Suprapubic skin (tissue), 4 donors: ENCODE results near the gene SF3B2. TPM values are rescaled to one million over a fixed set of nuclear protein-coding genes. Genes with fewer than 3 reads are reported as not detected.

Experiments used
- DNase-seq, 2 donors: peaks; one replicate each; pipeline ENCODE4 v3.0.0-alpha.2; 2019; ENCODE audit warnings: low spot score in 2 of 2
- H3K27ac ChIP-seq: fragments of 200-600 bp; sonication (generic); one replicate; pipeline ENCODE4 v1.5.1; 2019
- H3K27me3 ChIP-seq: fragments of 200-600 bp; sonication (generic); one replicate; pipeline ENCODE4 v1.5.1; 2019
- H3K36me3 ChIP-seq: fragments of 200-600 bp; sonication (generic); one replicate; pipeline ENCODE4 v1.5.1; 2019
- H3K4me1 ChIP-seq: fragments of 200-600 bp; sonication (generic); one replicate; pipeline ENCODE4 v1.5.1; 2019
- H3K4me3 ChIP-seq: fragments of 200-600 bp; sonication (generic); one replicate; pipeline ENCODE4 v1.5.1; 2019; ENCODE audit warnings: mild to moderate bottlenecking
- H3K9me3 ChIP-seq: fragments of 200-600 bp; sonication (generic); one replicate; pipeline ENCODE4 v1.5.1; 2019
- CTCF ChIP-seq, 2 donors: fragments of 200-600 bp in 1 of 2; fragments of 450-650 bp in 1 of 2; sonication (generic) in 1 of 2; IDR thresholded peaks; one replicate each; pipeline ENCODE4 v1.5.1; 2016 to 2019; ENCODE audit warnings: antibody characterized with exemption in 2 of 2, mild to moderate bottlenecking in 1 of 2, moderate library complexity in 1 of 2
- EP300 ChIP-seq: sonication (generic); formaldehyde crosslinking; IDR thresholded peaks from one replicate; pipeline ENCODE4 v1.6.1; 2017; ENCODE audit warnings: antibody characterized with exemption
- POLR2A ChIP-seq, 2 donors: fragments of 450-650 bp; IDR thresholded peaks; one replicate each; pipeline ENCODE4 v1.6.1; 2017; ENCODE audit warnings: antibody characterized with exemption in 2 of 2, mild to moderate bottlenecking in 2 of 2, moderate library complexity in 2 of 2
- POLR2AphosphoS5 ChIP-seq, 3 donors: sonication (generic); formaldehyde crosslinking; IDR thresholded peaks; one replicate each; pipeline ENCODE4 v1.6.1; 2017; ENCODE audit warnings: antibody characterized with exemption in 3 of 3
- WGBS: methylation state at CpG from one replicate; pipeline ENCODE4 v1.1.5; 2018; 5-methylcytosine and 5-hydroxymethylcytosine counted together
- total RNA-seq, 4 donors: library from RNA; depleted of rRNA; stranded (reverse); fragments of >200 nt; gene quantifications; one replicate each; pipeline ENCODE4 v1.1.0, GENCODE V29; 2016

Gene SF3B2
- total RNA-seq, 4 donors from 2014 or later = 117 to 175 (median 149) TPM

GRCh38 chr11:66014804-66015453 is 37.2 kb upstream of the SF3B2 start:
- H3K4me1 ChIP-seq = peaks cover 18% of the 10 kb centered on the region
- no peak for DNase-seq
- H3K27ac ChIP-seq = no peak overlapping the region
- TF ChIP-seq POLR2A (IDR thresholded peaks at IDR 0.05) (no peak), POLR2AphosphoS5 (IDR thresholded peaks at IDR 0.05) (no peak), EP300 (no peak), CTCF (IDR thresholded peaks at IDR 0.05) (no peak)
- WGBS = 89% methylated on average over 3 of the region's 6 CpGs
- H3K9me3 ChIP-seq = no peaks in the 10 kb centered on the region
- H3K36me3 ChIP-seq = no peaks in the 10 kb centered on the region
- H3K27me3 ChIP-seq = peaks cover 21% of the 10 kb centered on the region
- H3K4me3 ChIP-seq = no peak overlapping the region

- H3K27ac ChIP-seq = no peak overlapping the region
- no peak overlapping the region for H3K4me3 ChIP-seq
- 56% methylated on average over 6 of the region's 7 CpGs for WGBS
Observed at GRCh38 chr11:66015454-66015881, 36.7 kb upstream of the SF3B2 start.

GRCh38 chr11:66015936-66016792 is 36.0 kb upstream of the SF3B2 start:
- peaks cover 21% of the 10 kb centered on the region for H3K27me3 ChIP-seq
- H3K9me3 ChIP-seq = no peaks in the 10 kb centered on the region
- peaks cover 18% of the 10 kb centered on the region for H3K4me1 ChIP-seq
- TF ChIP-seq POLR2A (IDR thresholded peaks at IDR 0.05) (no peak), CTCF (IDR thresholded peaks at IDR 0.05) (no peak), EP300 (no peak), POLR2AphosphoS5 (IDR thresholded peaks at IDR 0.05) (no peak)
- no peaks in the 10 kb centered on the region for H3K36me3 ChIP-seq
- no peak overlapping the region for H3K4me3 ChIP-seq
- H3K27ac ChIP-seq = no peak overlapping the region
- DNase-seq = no peak
- 61% methylated on average over 12 of the region's 18 CpGs for WGBS

More at GRCh38 chr11:66015454-66015881, 36.7 kb upstream of the SF3B2 start:
- no peaks in the 10 kb centered on the region for H3K9me3 ChIP-seq
- H3K4me1 ChIP-seq = peaks cover 18% of the 10 kb centered on the region
- TF ChIP-seq CTCF (IDR thresholded peaks at IDR 0.05) (no peak), POLR2AphosphoS5 (IDR thresholded peaks at IDR 0.05) (no peak), EP300 (no peak), POLR2A (IDR thresholded peaks at IDR 0.05) (no peak)
- no peak for DNase-seq
- no peaks in the 10 kb centered on the region for H3K36me3 ChIP-seq
- peaks cover 21% of the 10 kb centered on the region for H3K27me3 ChIP-seq

GRCh38 chr11:66016793-66017177 is 35.4 kb upstream of the SF3B2 start:
- H3K4me3 ChIP-seq = no peak overlapping the region
- no peak for DNase-seq
- 79% methylated on average over 10 of the region's 10 CpGs for WGBS
- peaks cover 13% of the 10 kb centered on the region for H3K4me1 ChIP-seq
- H3K36me3 ChIP-seq = no peaks in the 10 kb centered on the region
- TF ChIP-seq POLR2AphosphoS5 (IDR thresholded peaks at IDR 0.05) (no peak), CTCF (IDR thresholded peaks at IDR 0.05) (no peak), POLR2A (IDR thresholded peaks at IDR 0.05) (no peak), EP300 (no peak)
- no peaks in the 10 kb centered on the region for H3K9me3 ChIP-seq
- peaks cover 16% of the 10 kb centered on the region for H3K27me3 ChIP-seq
- no peak overlapping the region for H3K27ac ChIP-seq

- H3K27me3 ChIP-seq = peaks cover 11% of the 10 kb centered on the region
- H3K9me3 ChIP-seq = no peaks in the 10 kb centered on the region
- H3K27ac ChIP-seq = no peak overlapping the region
- no peak for DNase-seq
- no peak overlapping the region for H3K4me3 ChIP-seq
- H3K4me1 ChIP-seq = peaks cover 12% of the 10 kb centered on the region
- H3K36me3 ChIP-seq = no peaks in the 10 kb centered on the region
- 87% methylated on average over 4 of the region's 4 CpGs for WGBS
- TF ChIP-seq CTCF (IDR thresholded peaks at IDR 0.05) = no peak
Observed at GRCh38 chr11:66017321-66017720, 34.8 kb upstream of the SF3B2 start.
